GM12878 (cell line): ENCODE results near the gene B3GAT1.

ENCODE experiments used
- CEBPB ChIP-seq, 2 experiments: fragments of 150-350 bp in 1 of 2; IDR thresholded peaks; 2 replicates each; pipeline ENCODE4 v1.6.1; 2012 to 2014; ENCODE audit warnings: low read depth in 2 of 2, low read length in 2 of 2, borderline replicate concordance in 1 of 2, inconsistent platforms in 1 of 2
- CEBPZ ChIP-seq: fragments of 150-350 bp; IDR thresholded peaks from 2 replicates; pipeline ENCODE4 v1.6.1; 2016; ENCODE audit warnings: low read depth, low read length
- CHD1 ChIP-seq: IDR thresholded peaks from 2 replicates; pipeline ENCODE4 v1.6.1; 2012; ENCODE audit warnings: low read depth, low read length, improper control_type of control experiment
- HDAC6 ChIP-seq: fragments of 200-600 bp; sonication (generic); IDR thresholded peaks from one replicate; pipeline ENCODE4 v1.8.0; 2017; ENCODE audit warnings: antibody characterized with exemption; ENCODE audit not compliant: unreplicated experiment
- NFIC ChIP-seq: IDR thresholded peaks from 2 replicates; pipeline ENCODE4 v1.6.1; 2012; ENCODE audit warnings: low read depth, mild to moderate bottlenecking, inconsistent platforms, low read length, moderate library complexity
- NRF1 ChIP-seq: conservative IDR thresholded peaks from 2 replicates; pipeline ENCODE4 v1.6.1; 2011; ENCODE audit warnings: mild to moderate bottlenecking, low read depth, low read length, improper control_type of control experiment
- POLR2A ChIP-seq: IDR thresholded peaks from 2 replicates; pipeline ENCODE4 v1.6.1; 2011; ENCODE audit warnings: low read depth, mild to moderate bottlenecking, low read length
- RAD21 ChIP-seq: IDR thresholded peaks from 2 replicates; pipeline ENCODE4 v1.6.1; 2011; ENCODE audit warnings: mild to moderate bottlenecking, low read depth, low read length, moderate library complexity; ENCODE audit not compliant: insufficient read depth
- RBBP5 ChIP-seq: fragments of 200-600 bp; sonication (generic); conservative IDR thresholded peaks from 2 replicates; pipeline ENCODE4 v1.6.1; 2016
- RCOR1 ChIP-seq: conservative IDR thresholded peaks from 2 replicates; pipeline ENCODE4 v1.6.1; 2012; ENCODE audit warnings: low read depth, low read length, improper control_type of control experiment
- SPI1 ChIP-seq: IDR thresholded peaks from 2 replicates; pipeline ENCODE4 v1.6.1; 2011; ENCODE audit warnings: low read depth, mild to moderate bottlenecking, low read length, moderate library complexity, borderline replicate concordance; ENCODE audit not compliant: insufficient read depth
- ZBED1 ChIP-seq: IDR thresholded peaks from 2 replicates; pipeline ENCODE4 v1.6.1; 2016; ENCODE audit warnings: borderline replicate concordance
- TF ChIP-seq, protein P1 (sequence below), 3 experiments: IDR thresholded peaks in 2 of 3; conservative IDR thresholded peaks in 1 of 3; 2 replicates each; pipeline ENCODE4 v1.5.1; 2011; ENCODE audit warnings: low read depth in 3 of 3, low read length in 3 of 3, mild to moderate bottlenecking in 3 of 3, control low read depth in 2 of 3, moderate library complexity in 2 of 3, inconsistent platforms in 1 of 3, mixed read lengths in 1 of 3; ENCODE audit not compliant: control insufficient read depth in 2 of 3, insufficient read depth in 1 of 3; ENCODE audit errors: extremely low read depth in 1 of 3

- TF ChIP-seq NFIC (no peak), CEBPZ (no peak), RAD21 (no peak), CEBPB (IDR thresholded peaks at IDR 0.05; ENCODE audit: borderline replicate concordance in 1 of 2, low read depth in 2 of 2, low read length in 2 of 2) (no peak), RBBP5 (no peak), HDAC6 (no peak), CHD1 (no peak), ZBED1 (no peak), SPI1 (no peak), RCOR1 (no peak), NRF1 (no peak), POLR2A (no peak)
- TF ChIP-seq, protein P1, sequence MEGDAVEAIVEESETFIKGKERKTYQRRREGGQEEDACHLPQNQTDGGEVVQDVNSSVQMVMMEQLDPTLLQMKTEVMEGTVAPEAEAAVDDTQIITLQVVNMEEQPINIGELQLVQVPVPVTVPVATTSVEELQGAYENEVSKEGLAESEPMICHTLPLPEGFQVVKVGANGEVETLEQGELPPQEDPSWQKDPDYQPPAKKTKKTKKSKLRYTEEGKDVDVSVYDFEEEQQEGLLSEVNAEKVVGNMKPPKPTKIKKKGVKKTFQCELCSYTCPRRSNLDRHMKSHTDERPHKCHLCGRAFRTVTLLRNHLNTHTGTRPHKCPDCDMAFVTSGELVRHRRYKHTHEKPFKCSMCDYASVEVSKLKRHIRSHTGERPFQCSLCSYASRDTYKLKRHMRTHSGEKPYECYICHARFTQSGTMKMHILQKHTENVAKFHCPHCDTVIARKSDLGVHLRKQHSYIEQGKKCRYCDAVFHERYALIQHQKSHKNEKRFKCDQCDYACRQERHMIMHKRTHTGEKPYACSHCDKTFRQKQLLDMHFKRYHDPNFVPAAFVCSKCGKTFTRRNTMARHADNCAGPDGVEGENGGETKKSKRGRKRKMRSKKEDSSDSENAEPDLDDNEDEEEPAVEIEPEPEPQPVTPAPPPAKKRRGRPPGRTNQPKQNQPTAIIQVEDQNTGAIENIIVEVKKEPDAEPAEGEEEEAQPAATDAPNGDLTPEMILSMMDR (IDR thresholded peaks at IDR 0.05 in 2 of 3, conservative IDR thresholded peaks at IDR 0.05 in 1 of 3; ENCODE audit: control insufficient read depth in 2 of 3, extremely low read depth in 1 of 3, insufficient read depth in 1 of 3, low read depth in 3 of 3, low read length in 3 of 3), result no peak
Observed at GRCh38 chr11:134339756-134340155, 72.3 kb downstream of the B3GAT1 start.
